Transverse colon (tissue), 4 donors: Measurements from ENCODE around the gene PIP5K1B. TPM values are rescaled to one million over a fixed set of nuclear protein-coding genes. Genes with fewer than 3 reads are reported as not detected.

Experiments
- DNase-seq: peaks from one replicate; pipeline ENCODE4 v3.0.0-alpha.2; 2019
- H3K27ac ChIP-seq, 4 donors: fragments of 200-600 bp; sonication (generic); 2 replicates each; pipeline ENCODE4 v1.5.1; 2016 to 2018; ENCODE audit warnings: inconsistent platforms in 4 of 4
- H3K27me3 ChIP-seq: fragments of 200-600 bp; sonication (generic); 2 replicates; pipeline ENCODE4 v1.5.1; 2017; ENCODE audit warnings: inconsistent platforms
- H3K36me3 ChIP-seq, 4 donors: fragments of 200-600 bp; sonication (generic); 2 replicates each; pipeline ENCODE4 v1.5.1; 2017 to 2019; ENCODE audit warnings: inconsistent platforms in 4 of 4
- H3K4me1 ChIP-seq, 4 donors: fragments of 200-600 bp; sonication (generic); 2 replicates each; pipeline ENCODE4 v1.5.1; 2017 to 2020; ENCODE audit warnings: inconsistent platforms in 4 of 4
- H3K4me3 ChIP-seq, 4 donors: fragments of 200-600 bp; sonication (generic); 1 replicate in 1 of 4; 2 replicates in 3 of 4; pipeline versions ENCODE4 v1.5.1 to v1.6.1; 2017 to 2019; ENCODE audit warnings: inconsistent platforms in 4 of 4
- H3K9me3 ChIP-seq, 2 donors: fragments of 200-600 bp; sonication (generic); 2 replicates each; pipeline ENCODE4 v1.5.1; 2017 to 2019; ENCODE audit warnings: inconsistent platforms in 2 of 2
- CTCF ChIP-seq, 5 experiments: fragments of 200-600 bp in 3 of 5; fragments of 450-650 bp in 2 of 5; sonication (generic) in 3 of 5; IDR thresholded peaks; 1 replicate in 2 of 5; 2 replicates in 3 of 5; pipeline ENCODE4 v1.5.1; 2016 to 2017; ENCODE audit warnings: antibody characterized with exemption in 5 of 5, inconsistent platforms in 3 of 5, mild to moderate bottlenecking in 2 of 5, moderate library complexity in 1 of 5
- EP300 ChIP-seq: sonication (generic); formaldehyde crosslinking; IDR thresholded peaks from one replicate; pipeline ENCODE4 v1.6.1; 2017; ENCODE audit warnings: antibody characterized with exemption, low read depth
- POLR2A ChIP-seq: fragments of 450-650 bp; IDR thresholded peaks from one replicate; pipeline ENCODE4 v1.6.1; 2016; ENCODE audit warnings: antibody characterized with exemption, mild to moderate bottlenecking, moderate library complexity
- POLR2AphosphoS5 ChIP-seq, 3 donors: sonication (generic); formaldehyde crosslinking; IDR thresholded peaks; one replicate each; pipeline ENCODE4 v1.6.1; 2016; ENCODE audit warnings: antibody characterized with exemption in 3 of 3
- WGBS, 2 donors: methylation state at CpG; one replicate each; pipeline ENCODE4 v1.1.5; 2018; ENCODE audit warnings: low coverage in 1 of 2; 5-methylcytosine and 5-hydroxymethylcytosine counted together
- in situ Hi-C, 4 donors: fragments of 200-750 bp; cut with MboI; loops; one replicate each; pipeline versions ENCODE4 v1.15.0 to v1.15.1; 2017; ENCODE audit warnings: low sequenced_read_pairs in 3 of 4, low pct_ligation_motif_present in 1 of 4, low pct_unique_long_range_greater_than_20kb in 1 of 4
- intact Hi-C: fragments of 100-400 bp; cut with DNase I; formaldehyde crosslinking; loops from one replicate; pipeline ENCODE4 v1.15.1; 2023; ENCODE audit warnings: low total_unique reads
- total RNA-seq, 4 donors: library from RNA; depleted of rRNA; stranded (reverse); fragments of >200 nt; gene quantifications; one replicate each; pipeline ENCODE4 v1.1.0, GENCODE V29; 2016

PIP5K1B gene
- total RNA-seq, 4 donors from 2014 or later, result 45.6 to 104 (median 76.0) TPM

GRCh38 chr9:68834931-68835520 is 130.0 kb downstream of the PIP5K1B start:
- no peak overlapping the region for H3K27ac ChIP-seq
- no peak for TF ChIP-seq EP300
- TF ChIP-seq POLR2AphosphoS5 (IDR thresholded peaks at IDR 0.05), result no peak
- TF ChIP-seq POLR2A, result no peak
- TF ChIP-seq CTCF (IDR thresholded peaks at IDR 0.05), result no peak
- no peaks in the 10 kb centered on the region for H3K27me3 ChIP-seq
- DNase-seq, result no peak
- 47 to 66% methylated on average over 2 of the region's 2 CpGs for WGBS, 2 donors
- no peaks in the 10 kb centered on the region for H3K9me3 ChIP-seq
- in situ Hi-C loops (loop anchor here in 1 of 4 donors (25.0 kb wide), 1 partner anchor 123 kb away; the partner anchor contains the start of gene PIP5K1B), intact Hi-C loops (no loop called here)
- H3K4me1 ChIP-seq, result no peaks in the 10 kb centered on the region
- no peaks in the 10 kb centered on the region for H3K36me3 ChIP-seq
- no peak overlapping the region for H3K4me3 ChIP-seq

GRCh38 chr9:68836788-68837187 is 131.7 kb downstream of the PIP5K1B start:
- no peaks in the 10 kb centered on the region for H3K27me3 ChIP-seq
- H3K36me3 ChIP-seq, result no peaks in the 10 kb centered on the region
- H3K4me1 ChIP-seq, result no peaks in the 10 kb centered on the region
- H3K9me3 ChIP-seq, result no peaks in the 10 kb centered on the region
- no peak overlapping the region for H3K4me3 ChIP-seq
- 83% methylated on average over 2 to 5 of the region's 5 CpGs for WGBS, 2 donors
- H3K27ac ChIP-seq, result no peak overlapping the region
- in situ Hi-C loops (loop anchor here in 1 of 4 donors (25.0 kb wide), 1 partner anchor 124 kb away; the partner anchor contains the start of gene PIP5K1B), intact Hi-C loops (no loop called here)
- DNase-seq, result no peak
- TF ChIP-seq EP300 (no peak), POLR2A (no peak), POLR2AphosphoS5 (IDR thresholded peaks at IDR 0.05) (no peak), CTCF (IDR thresholded peaks at IDR 0.05) (no peak)

- DNase-seq, result no peak
- intact Hi-C loops, result no loop called here
- H3K36me3 ChIP-seq, result no peaks in the 10 kb centered on the region
- no peak overlapping the region for H3K4me3 ChIP-seq
- H3K27me3 ChIP-seq, result no peaks in the 10 kb centered on the region
- no peak overlapping the region for H3K27ac ChIP-seq
- 64 to 69% methylated on average over 1 of the region's 1 CpG for WGBS, 2 donors
- H3K4me1 ChIP-seq, result no peaks in the 10 kb centered on the region
- H3K9me3 ChIP-seq, result no peaks in the 10 kb centered on the region
- TF ChIP-seq EP300 (no peak), POLR2AphosphoS5 (IDR thresholded peaks at IDR 0.05) (no peak), CTCF (IDR thresholded peaks at IDR 0.05) (no peak), POLR2A (no peak)
- in situ Hi-C loops, result loop anchor here in 1 of 4 donors (25.0 kb wide), 1 partner anchor 126 kb away; the partner anchor contains the start of gene PIP5K1B
Measured at GRCh38 chr9:68838245-68838644, 133.2 kb downstream of the PIP5K1B start.

- in situ Hi-C loops, result loop anchor here in 1 of 4 donors (25.0 kb wide), 1 partner anchor 129 kb away; the partner anchor contains the start of gene PIP5K1B
- Histone ChIP-seq H3K9me3 (no peaks in the 10 kb centered on the region), H3K4me1 (no peaks in the 10 kb centered on the region), H3K27ac (no peak overlapping the region), H3K27me3 (no peaks in the 10 kb centered on the region), H3K36me3 (no peaks in the 10 kb centered on the region), H3K4me3 (no peak overlapping the region)
- no peak for DNase-seq
- intact Hi-C loops, result no loop called here
- no peak for TF ChIP-seq POLR2AphosphoS5 (IDR thresholded peaks at IDR 0.05)
- no peak for TF ChIP-seq EP300
- no peak for TF ChIP-seq CTCF (IDR thresholded peaks at IDR 0.05)
- TF ChIP-seq POLR2A, result no peak
- WGBS, 2 donors, result 67 to 69% methylated on average over 5 to 6 of the region's 6 CpGs
Measured at GRCh38 chr9:68841276-68842052, 136.4 kb downstream of the PIP5K1B start.
